IPS DF 4.7 (cell line): ENCODE measurements around the gene WWP2.
"Not testable (repeated sequence)": the region's sequence is repeated elsewhere in the genome, so short reads cannot be mapped to it uniquely, and the experiment has no call there.

Source experiments
- DNase-seq: peaks from one replicate; pipeline ENCODE4 v3.0.0-alpha.2; 2013; ENCODE audit warnings: low spot score; ENCODE audit errors: extremely low read depth

The WWP2 gene

GRCh38 chr16:69830534-69831211 is 68.5 kb downstream of the WWP2 start:
- DNase-seq: no peak

GRCh38 chr16:69831212-69832123 is 69.3 kb downstream of the WWP2 start:
- no peak for DNase-seq

GRCh38 chr16:69833357-69834282 is 71.5 kb downstream of the WWP2 start:
- DNase-seq: no peak

GRCh38 chr16:69834807-69835466 is 72.8 kb downstream of the WWP2 start:
- no peak for DNase-seq

GRCh38 chr16:69836257-69836656 is 74.1 kb downstream of the WWP2 start:
- DNase-seq: no peak

GRCh38 chr16:69837380-69837779 is 75.2 kb downstream of the WWP2 start:
- DNase-seq: no peak

- no peak for DNase-seq
These were observed 76.4 kb downstream of the WWP2 start for GRCh38 chr16:69838489-69838888.

GRCh38 chr16:69839240-69839688 is 77.1 kb downstream of the WWP2 start:
- DNase-seq: no peak

GRCh38 chr16:69839798-69840409 is 77.8 kb downstream of the WWP2 start:
- DNase-seq: no peak

- no peak for DNase-seq
These were observed 78.8 kb downstream of the WWP2 start for GRCh38 chr16:69840975-69841374.

GRCh38 chr16:69844441-69844840 is 82.3 kb downstream of the WWP2 start:
- DNase-seq: no peak

- no peak for DNase-seq
These were observed 83.0 kb downstream of the WWP2 start for GRCh38 chr16:69845181-69845580.

- no peak for DNase-seq
These were observed 85.5 kb downstream of the WWP2 start for GRCh38 chr16:69847643-69848042.

- no peak for DNase-seq
These were observed 86.8 kb downstream of the WWP2 start for GRCh38 chr16:69848637-69849545.

GRCh38 chr16:69851491-69852240 is 89.5 kb downstream of the WWP2 start:
- no peak for DNase-seq

GRCh38 chr16:69852815-69853214 is 90.7 kb downstream of the WWP2 start:
- no peak for DNase-seq

GRCh38 chr16:69853481-69853880 is 91.3 kb downstream of the WWP2 start:
- DNase-seq: no peak

- not testable (repeated sequence) for DNase-seq
These were observed 92.6 kb downstream of the WWP2 start for GRCh38 chr16:69854776-69855175.

GRCh38 chr16:69855592-69855991 is 93.5 kb downstream of the WWP2 start:
- no peak for DNase-seq
